ENCODE results near the gene TCL1B.

GRCh38 chr14:95668235-95668772, 17.9 kb upstream of the TCL1B start:
- TF ChIP-seq CTCF (IDR thresholded peaks at IDR 0.05) (no peak), EP300 (IDR thresholded peaks at IDR 0.05) (no peak)
